Transverse colon (tissue), 4 donors: ENCODE measurements around the gene CYP21A2.
"Not testable (repeated sequence)": the region's sequence is repeated elsewhere in the genome, so short reads cannot be mapped to it uniquely, and the experiment has no call there.

Source experiments
- POLR2A ChIP-seq: fragments of 450-650 bp; IDR thresholded peaks from one replicate; pipeline ENCODE4 v1.6.1; 2016; ENCODE audit warnings: antibody characterized with exemption, mild to moderate bottlenecking, moderate library complexity
- POLR2AphosphoS5 ChIP-seq, 3 donors: sonication (generic); formaldehyde crosslinking; IDR thresholded peaks; one replicate each; pipeline ENCODE4 v1.6.1; 2016; ENCODE audit warnings: antibody characterized with exemption in 3 of 3
- TF ChIP-seq, protein P1 (sequence below), 5 experiments: fragments of 200-600 bp in 3 of 5; fragments of 450-650 bp in 2 of 5; sonication (generic) in 3 of 5; IDR thresholded peaks; 1 replicate in 2 of 5; 2 replicates in 3 of 5; pipeline ENCODE4 v1.5.1; 2016 to 2017; ENCODE audit warnings: antibody characterized with exemption in 5 of 5, inconsistent platforms in 3 of 5, mild to moderate bottlenecking in 2 of 5, moderate library complexity in 1 of 5

DNA sequence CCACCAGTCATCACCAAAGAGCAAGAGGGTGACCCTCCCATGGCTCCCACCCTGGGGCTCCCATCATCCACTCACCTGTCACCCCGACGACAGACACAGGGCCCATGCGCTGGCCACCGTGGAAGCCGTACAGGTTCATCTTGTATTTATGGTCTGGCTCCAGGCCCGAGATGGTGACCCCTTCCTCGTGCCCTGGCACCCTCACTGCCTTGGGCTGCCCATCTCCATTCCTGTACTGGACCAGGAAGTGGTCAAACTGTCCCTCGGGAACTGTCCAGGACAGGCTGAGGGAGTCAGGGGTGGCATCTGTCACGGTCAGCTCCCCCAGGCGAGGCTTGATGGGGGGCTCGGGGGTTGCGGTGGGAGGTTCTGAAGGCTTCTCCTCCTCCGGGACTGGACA, 30.1 kb downstream of the CYP21A2 start:
- TF ChIP-seq POLR2A; POLR2AphosphoS5 (IDR thresholded peaks at IDR 0.05): not testable (repeated sequence)
- TF ChIP-seq, protein P1, sequence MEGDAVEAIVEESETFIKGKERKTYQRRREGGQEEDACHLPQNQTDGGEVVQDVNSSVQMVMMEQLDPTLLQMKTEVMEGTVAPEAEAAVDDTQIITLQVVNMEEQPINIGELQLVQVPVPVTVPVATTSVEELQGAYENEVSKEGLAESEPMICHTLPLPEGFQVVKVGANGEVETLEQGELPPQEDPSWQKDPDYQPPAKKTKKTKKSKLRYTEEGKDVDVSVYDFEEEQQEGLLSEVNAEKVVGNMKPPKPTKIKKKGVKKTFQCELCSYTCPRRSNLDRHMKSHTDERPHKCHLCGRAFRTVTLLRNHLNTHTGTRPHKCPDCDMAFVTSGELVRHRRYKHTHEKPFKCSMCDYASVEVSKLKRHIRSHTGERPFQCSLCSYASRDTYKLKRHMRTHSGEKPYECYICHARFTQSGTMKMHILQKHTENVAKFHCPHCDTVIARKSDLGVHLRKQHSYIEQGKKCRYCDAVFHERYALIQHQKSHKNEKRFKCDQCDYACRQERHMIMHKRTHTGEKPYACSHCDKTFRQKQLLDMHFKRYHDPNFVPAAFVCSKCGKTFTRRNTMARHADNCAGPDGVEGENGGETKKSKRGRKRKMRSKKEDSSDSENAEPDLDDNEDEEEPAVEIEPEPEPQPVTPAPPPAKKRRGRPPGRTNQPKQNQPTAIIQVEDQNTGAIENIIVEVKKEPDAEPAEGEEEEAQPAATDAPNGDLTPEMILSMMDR (IDR thresholded peaks at IDR 0.05): not testable (repeated sequence)
